Psoas muscle (tissue), 8 donors: Measurements from ENCODE around the gene CDKAL1. TPM values are rescaled to one million over a fixed set of nuclear protein-coding genes. Genes with fewer than 3 reads are reported as not detected.

Experiments used
- ATAC-seq, 4 donors: fragments of 200-7000 bp; cut with Tn5 transposase; one replicate each; pipeline ENCODE4 v1.9.1; 2020; ENCODE audit warnings: moderate library complexity in 3 of 4, mild to moderate bottlenecking in 2 of 4
- DNase-seq, 2 donors: peaks; one replicate each; pipeline ENCODE4 v3.0.0-alpha.2; 2020
- H3K27ac ChIP-seq: fragments of 200-600 bp; one replicate; pipeline ENCODE4 v1.8.0; 2022
- H3K27me3 ChIP-seq, 3 donors: fragments of 200-600 bp in 1 of 3; one replicate each; pipeline versions ENCODE4 v1.6.1 to v1.8.0; 2013 to 2022; ENCODE audit warnings: low read length in 2 of 3, mild to moderate bottlenecking in 2 of 3, moderate library complexity in 1 of 3; ENCODE audit not compliant: insufficient read depth in 3 of 3
- H3K36me3 ChIP-seq, 2 donors: fragments of 200-600 bp in 1 of 2; one replicate each; pipeline versions ENCODE4 v1.6.1 to v1.8.0; 2013 to 2022; ENCODE audit warnings: low read depth in 1 of 2, mild to moderate bottlenecking in 1 of 2, moderate library complexity in 1 of 2; ENCODE audit not compliant: insufficient read depth in 1 of 2
- H3K4me1 ChIP-seq: fragments of 200-600 bp; one replicate; pipeline ENCODE4 v1.8.0; 2022
- H3K4me3 ChIP-seq: fragments of 200-600 bp; one replicate; pipeline ENCODE4 v1.8.0; 2022; ENCODE audit warnings: mild to moderate bottlenecking
- H3K9me3 ChIP-seq: fragments of 200-600 bp; one replicate; pipeline ENCODE4 v1.8.0; 2022
- WGBS, 3 donors: extraction: QIAGEN DNeasy Blood & Tissue Kit; methylation state at CpG; one replicate each; pipeline versions ENCODE4 v1.1.6 to v1.1.7; 2013; 5-methylcytosine and 5-hydroxymethylcytosine counted together
- intact Hi-C, 2 donors: fragments of 100-400 bp; cut with DNase I; formaldehyde crosslinking; loops; one replicate each; pipeline versions ENCODE4 v1.11.0 to v1.14.2; 2022
- polyA plus RNA-seq, 3 donors: library from polyadenylated mRNA; stranded (reverse); fragments of 200-250 nt; gene quantifications; one replicate each; pipeline ENCODE4 v1.2.3, GENCODE V29; 2013
- total RNA-seq, 4 donors: library from RNA; stranded (reverse); fragmentation: NEBNext Ultra II Directional in 2 of 4; extraction: Animal tissue kit (Norgen Biotek cat#: 25700) in 2 of 4; gene quantifications; one replicate each; pipeline versions ENCODE4 v1.2.1 to v1.2.4, GENCODE V29; 2021 to 2023
- TF ChIP-seq, protein P1 (sequence below): fragments of 200-600 bp; IDR thresholded peaks from one replicate; pipeline ENCODE4 v1.8.0; 2022; ENCODE audit warnings: antibody characterized with exemption
- donor health status: healthy with polysubstance abuse.
- donor health status: DM: no; HTN: no; CAD: no; lungs with moderate emphysema.
- donor health status: Bipolar disorder and iron deficiency.
- donor health status: healthy.
- donor health status: DM: yes; HTN: yes; CAD: no.
- donor health status: DM: no; HTN: no; CAD: no.
- donor health status: DM: no; HTN: no; CAD: no.
- donor health status: DM: yes; HTN: yes; CAD: no.

The CDKAL1 gene
- total and polyA plus RNA-seq, 7 donors = 4.5 to 16.1 (median 12.9) TPM

DNA sequence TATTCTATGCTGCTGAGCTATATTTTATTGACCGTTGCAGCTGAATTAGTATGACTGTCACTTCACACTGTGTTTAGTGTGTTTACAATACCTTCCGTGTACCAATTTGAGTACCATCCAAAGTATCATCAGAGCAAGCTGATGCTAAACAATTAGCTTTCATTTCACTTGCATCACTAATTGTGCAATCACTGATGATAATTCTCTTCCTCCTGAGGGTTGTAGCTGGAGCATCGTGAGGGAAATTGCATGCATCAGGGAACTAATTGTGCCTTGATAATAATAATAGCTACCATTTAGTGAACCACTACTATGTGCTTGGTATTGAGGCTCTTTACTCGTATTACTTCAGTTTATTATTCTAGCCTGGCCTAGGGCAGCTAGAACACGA is 674.5 kb downstream of the CDKAL1 start:
- Histone ChIP-seq H3K9me3 (no peaks in the 10 kb centered on the region), H3K27me3 (no peaks in the 10 kb centered on the region), H3K4me3 (no peak overlapping the region), H3K4me1 (no peaks in the 10 kb centered on the region), H3K27ac (no peak overlapping the region), H3K36me3 (peaks cover 4 to 15% of the 10 kb centered on the region in 2 donors)
- 81 to 87% (median 84%) methylated on average over 5 of the region's 5 CpGs for WGBS, 3 donors
- DNase-seq (no peak), ATAC-seq (no peak)
- TF ChIP-seq, protein P1, sequence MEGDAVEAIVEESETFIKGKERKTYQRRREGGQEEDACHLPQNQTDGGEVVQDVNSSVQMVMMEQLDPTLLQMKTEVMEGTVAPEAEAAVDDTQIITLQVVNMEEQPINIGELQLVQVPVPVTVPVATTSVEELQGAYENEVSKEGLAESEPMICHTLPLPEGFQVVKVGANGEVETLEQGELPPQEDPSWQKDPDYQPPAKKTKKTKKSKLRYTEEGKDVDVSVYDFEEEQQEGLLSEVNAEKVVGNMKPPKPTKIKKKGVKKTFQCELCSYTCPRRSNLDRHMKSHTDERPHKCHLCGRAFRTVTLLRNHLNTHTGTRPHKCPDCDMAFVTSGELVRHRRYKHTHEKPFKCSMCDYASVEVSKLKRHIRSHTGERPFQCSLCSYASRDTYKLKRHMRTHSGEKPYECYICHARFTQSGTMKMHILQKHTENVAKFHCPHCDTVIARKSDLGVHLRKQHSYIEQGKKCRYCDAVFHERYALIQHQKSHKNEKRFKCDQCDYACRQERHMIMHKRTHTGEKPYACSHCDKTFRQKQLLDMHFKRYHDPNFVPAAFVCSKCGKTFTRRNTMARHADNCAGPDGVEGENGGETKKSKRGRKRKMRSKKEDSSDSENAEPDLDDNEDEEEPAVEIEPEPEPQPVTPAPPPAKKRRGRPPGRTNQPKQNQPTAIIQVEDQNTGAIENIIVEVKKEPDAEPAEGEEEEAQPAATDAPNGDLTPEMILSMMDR = no peak
- intact Hi-C loops = no loop called here

DNA sequence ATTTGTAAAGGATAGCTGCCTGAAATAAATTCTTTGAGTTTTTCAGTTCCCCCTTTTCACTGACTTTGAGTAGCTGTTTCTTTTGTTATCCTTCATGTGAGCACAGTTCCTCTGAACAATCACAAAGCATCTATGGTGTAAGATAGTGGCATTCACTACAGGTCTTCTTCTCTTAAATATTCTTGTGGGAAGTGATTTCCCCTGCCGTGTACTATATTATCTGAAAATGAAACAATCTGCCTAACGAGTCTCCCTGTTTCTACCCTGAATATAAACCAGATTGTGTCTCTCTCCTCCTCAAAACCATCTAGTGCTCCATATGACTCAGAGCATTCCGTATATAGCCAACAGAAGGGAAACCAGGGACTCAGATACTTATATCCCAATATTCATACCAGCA is 679.2 kb downstream of the CDKAL1 start:
- H3K27ac ChIP-seq = no peak overlapping the region
- DNase-seq (no peak), ATAC-seq (no peak)
- no peak overlapping the region for H3K4me3 ChIP-seq
- intact Hi-C loops = no loop called here
- H3K27me3 ChIP-seq = no peaks in the 10 kb centered on the region
- H3K9me3 ChIP-seq = no peaks in the 10 kb centered on the region
- WGBS, 3 donors = 92 to 94% (median 93%) methylated on average over 3 of the region's 3 CpGs
- peaks cover 4 to 15% of the 10 kb centered on the region in 2 donors for H3K36me3 ChIP-seq
- no peaks in the 10 kb centered on the region for H3K4me1 ChIP-seq
- TF ChIP-seq, protein P1 = no peak

- WGBS, 3 donors = 89 to 94% (median 91%) methylated on average over 5 of the region's 5 CpGs
- ATAC-seq = no peak
- no peaks in the 10 kb centered on the region for H3K4me1 ChIP-seq
- intact Hi-C loops = no loop called here
- no peak overlapping the region for H3K27ac ChIP-seq
- H3K36me3 ChIP-seq = peaks cover 4 to 12% of the 10 kb centered on the region in 2 donors
- H3K4me3 ChIP-seq = no peak overlapping the region
- TF ChIP-seq, protein P1 = no peak
- no peaks in the 10 kb centered on the region for H3K27me3 ChIP-seq
- no peaks in the 10 kb centered on the region for H3K9me3 ChIP-seq
- no peak for DNase-seq
These were observed 680.6 kb downstream of the CDKAL1 start for GRCh38 chr6:21214738-21215448.

DNA sequence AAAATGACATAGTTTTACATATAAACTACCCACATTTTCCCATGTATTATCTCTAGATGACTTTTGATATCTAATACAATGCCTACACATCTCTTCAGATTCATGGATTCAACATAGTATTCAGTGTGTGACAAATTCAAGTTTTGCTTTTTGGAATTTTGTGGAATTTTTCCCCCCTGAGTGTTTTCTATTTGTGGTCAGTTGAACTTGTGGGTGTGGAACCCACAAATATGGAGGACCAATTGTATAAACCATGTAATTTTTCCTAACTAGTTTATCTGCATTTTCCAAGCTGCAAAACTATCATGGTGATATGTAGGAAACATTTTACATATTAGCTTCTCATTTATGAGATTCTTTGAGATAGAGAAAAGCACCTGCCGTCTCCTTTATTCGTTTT is 685.0 kb downstream of the CDKAL1 start:
- Histone ChIP-seq H3K9me3 (no peaks in the 10 kb centered on the region), H3K36me3 (no peaks in the 10 kb centered on the region), H3K27me3 (no peaks in the 10 kb centered on the region), H3K4me3 (no peak overlapping the region), H3K4me1 (no peaks in the 10 kb centered on the region), H3K27ac (no peak overlapping the region)
- no peak for DNase-seq
- ATAC-seq = no peak
- intact Hi-C loops = no loop called here
- 92 to 98% (median 96%) methylated on average over 2 of the region's 2 CpGs for WGBS, 3 donors
- TF ChIP-seq, protein P1 = no peak

- intact Hi-C loops = no loop called here
- WGBS, 3 donors = 93 to 94% (median 93%) methylated on average over 7 of the region's 7 CpGs
- Histone ChIP-seq H3K9me3 (no peaks in the 10 kb centered on the region), H3K4me3 (no peak overlapping the region), H3K36me3 (no peaks in the 10 kb centered on the region), H3K4me1 (no peaks in the 10 kb centered on the region), H3K27ac (no peak overlapping the region), H3K27me3 (no peaks in the 10 kb centered on the region)
- ATAC-seq = no peak
- DNase-seq = no peak
- TF ChIP-seq, protein P1 = no peak
These were observed 685.6 kb downstream of the CDKAL1 start for GRCh38 chr6:21219856-21220255.
